Muscle of leg (tissue), 11 donors: ENCODE results near the gene BCL11B. TPM values are rescaled to one million over a fixed set of nuclear protein-coding genes. Genes with fewer than 3 reads are reported as not detected.
A peak's percentile ranks its signal among the peaks of the same experiment; 100 is the strongest.

Experiments
- DNase-seq: peaks from one replicate; pipeline ENCODE4 v3.0.0; 2013
- H3K27ac ChIP-seq: one replicate; pipeline ENCODE4 v1.5.1; 2013; ENCODE audit warnings: mild to moderate bottlenecking, low read length, control low read depth
- H3K27me3 ChIP-seq: one replicate; pipeline ENCODE4 v1.6.1; 2013; ENCODE audit warnings: low read length; ENCODE audit not compliant: control insufficient read depth, insufficient read depth
- H3K36me3 ChIP-seq: one replicate; pipeline ENCODE4 v1.6.1; 2013; ENCODE audit warnings: low read length; ENCODE audit not compliant: control insufficient read depth, insufficient read depth
- H3K4me1 ChIP-seq: one replicate; pipeline ENCODE4 v1.6.1; 2013; ENCODE audit warnings: low read length; ENCODE audit not compliant: control insufficient read depth, insufficient read depth
- H3K4me3 ChIP-seq: one replicate; pipeline ENCODE4 v1.5.1; 2013; ENCODE audit warnings: low read length, control low read depth
- H3K9me3 ChIP-seq: replicated peaks from 2 replicates; pipeline ENCODE4 v1.6.1; 2013; ENCODE audit warnings: low read depth, low read length; ENCODE audit not compliant: control insufficient read depth
- WGBS: methylation state at CpG from one replicate; pipeline ENCODE4 v1.1.5; 2013; ENCODE audit warnings: missing lambda C conversion rate; ENCODE audit not compliant: insufficient coverage; 5-methylcytosine and 5-hydroxymethylcytosine counted together
- polyA plus RNA-seq, 8 donors: library from polyadenylated mRNA; unstranded; fragments of 120-200 nt; gene quantifications; one replicate each; pipeline versions ENCODE4 v1.2.1 to v1.2.3, GENCODE V29; 2013; ENCODE audit warnings: inconsistent platforms in 1 of 8, low replicate concordance in 1 of 8; ENCODE audit not compliant: insufficient read length in 8 of 8, insufficient read depth in 1 of 8
- total RNA-seq: library from RNA; stranded (reverse); fragments of 120-200 nt; gene quantifications from one replicate; pipeline ENCODE4 v1.2.4, GENCODE V29; 2013

The BCL11B gene
- total and polyA plus RNA-seq, 9 donors = 0.89 to 6.3 (median 1.4) TPM

DNA sequence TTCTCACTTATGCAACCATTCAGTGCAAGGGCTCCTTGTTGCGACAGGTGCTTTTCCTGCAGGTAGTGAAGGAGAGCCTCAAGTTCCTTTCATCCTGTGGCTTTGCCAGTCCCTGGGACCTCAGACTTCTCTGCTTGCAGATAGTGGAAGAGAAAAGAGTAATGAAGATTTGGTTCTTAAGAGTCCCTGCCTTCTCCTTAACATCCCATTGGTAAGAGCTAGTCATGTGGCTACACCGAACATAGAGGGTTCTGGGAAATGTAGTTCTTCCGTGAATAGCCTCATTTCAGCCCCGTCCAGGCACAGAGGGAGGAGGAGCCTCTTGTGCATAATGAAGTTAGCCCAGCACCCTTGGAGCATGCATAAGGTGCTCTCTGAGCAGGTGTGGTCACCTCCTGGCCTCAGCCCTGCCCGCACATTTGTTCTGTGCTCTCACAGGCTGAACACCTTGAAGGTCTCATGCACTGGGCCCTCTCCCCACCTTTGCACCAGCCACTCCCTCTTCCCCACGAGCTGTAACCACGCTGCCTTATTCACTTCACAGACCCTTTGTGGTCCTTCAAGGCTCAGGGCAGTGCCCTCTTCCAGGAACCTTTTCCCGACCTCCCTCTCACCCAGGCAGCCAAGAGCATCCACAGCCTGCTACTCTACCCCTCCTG, 134.0 kb downstream of the BCL11B start:
- Histone ChIP-seq H3K9me3 (no peaks in the 10 kb centered on the region), H3K27me3 (peaks cover 3% of the 10 kb centered on the region), H3K4me3 (no peak overlapping the region), H3K36me3 (no peaks in the 10 kb centered on the region), H3K4me1 (peaks cover 10% of the 10 kb centered on the region), H3K27ac (no peak overlapping the region)
- WGBS = 79% methylated on average over 5 of the region's 8 CpGs
- no peak for DNase-seq

DNA sequence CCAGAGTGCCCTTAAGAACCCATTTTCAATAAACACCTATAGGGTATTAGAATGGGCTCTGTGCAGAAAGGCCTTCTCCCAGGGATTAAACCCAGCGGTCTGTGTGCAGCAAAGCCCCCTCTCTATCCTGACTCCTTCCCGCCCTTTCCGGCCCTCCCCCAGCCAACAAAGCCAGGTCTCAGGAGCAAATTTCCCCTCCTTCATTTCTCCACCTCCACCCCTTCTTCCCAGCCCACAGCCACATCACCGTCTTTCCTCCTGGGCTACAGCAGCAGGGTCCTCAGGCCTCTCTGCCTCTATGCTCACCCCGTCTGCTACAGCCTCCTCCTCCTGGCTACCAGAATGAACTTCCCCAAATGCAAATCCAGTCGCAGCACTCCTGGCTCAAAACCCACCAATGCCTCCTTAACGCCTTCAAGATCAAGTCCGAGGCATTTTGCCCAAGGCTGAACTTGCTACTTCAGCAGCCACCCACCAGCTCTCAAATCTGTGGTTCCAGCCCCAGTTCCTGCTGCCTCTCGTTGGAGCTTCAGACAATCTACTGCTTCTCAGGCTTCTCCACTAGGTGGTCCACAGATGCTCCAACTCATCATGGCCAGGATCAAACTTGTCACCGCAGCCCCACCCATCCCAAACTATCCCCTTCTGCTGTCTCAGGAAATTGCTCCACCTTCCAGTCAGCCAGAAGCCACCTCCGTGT, 134.8 kb downstream of the BCL11B start:
- Histone ChIP-seq H3K9me3 (no peaks in the 10 kb centered on the region), H3K4me1 (peaks cover 13% of the 10 kb centered on the region), H3K27ac (no peak overlapping the region), H3K27me3 (peaks cover 3% of the 10 kb centered on the region), H3K4me3 (no peak overlapping the region), H3K36me3 (no peaks in the 10 kb centered on the region)
- no peak for DNase-seq
- WGBS = 40% methylated on average over 11 of the region's 11 CpGs

DNA sequence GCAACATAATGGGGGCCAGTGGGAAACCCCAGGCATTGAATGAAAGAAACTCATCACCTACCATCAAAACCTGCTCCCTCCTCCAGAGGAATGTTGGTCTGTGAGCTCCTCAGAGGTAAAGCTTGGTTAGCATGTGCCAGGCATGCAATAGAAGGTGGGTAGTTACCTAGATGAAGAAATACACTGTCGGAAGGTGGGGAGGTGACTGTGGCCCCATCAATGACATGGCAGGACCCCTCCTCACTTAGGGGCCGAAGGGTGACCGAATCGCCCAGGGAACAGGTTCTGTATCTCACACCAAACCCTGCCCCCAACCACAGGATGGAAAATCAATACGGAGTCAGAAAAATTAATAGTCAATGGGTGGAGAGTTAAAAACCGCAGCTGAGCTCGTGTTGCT, 135.6 kb downstream of the BCL11B start:
- WGBS = 81% methylated on average over 3 of the region's 7 CpGs
- no peak overlapping the region for H3K4me3 ChIP-seq
- H3K4me1 ChIP-seq = peaks cover 13% of the 10 kb centered on the region
- H3K36me3 ChIP-seq = no peaks in the 10 kb centered on the region
- no peak for DNase-seq
- no peak overlapping the region for H3K27ac ChIP-seq
- H3K9me3 ChIP-seq = no peaks in the 10 kb centered on the region
- H3K27me3 ChIP-seq = peaks cover 3% of the 10 kb centered on the region

DNA sequence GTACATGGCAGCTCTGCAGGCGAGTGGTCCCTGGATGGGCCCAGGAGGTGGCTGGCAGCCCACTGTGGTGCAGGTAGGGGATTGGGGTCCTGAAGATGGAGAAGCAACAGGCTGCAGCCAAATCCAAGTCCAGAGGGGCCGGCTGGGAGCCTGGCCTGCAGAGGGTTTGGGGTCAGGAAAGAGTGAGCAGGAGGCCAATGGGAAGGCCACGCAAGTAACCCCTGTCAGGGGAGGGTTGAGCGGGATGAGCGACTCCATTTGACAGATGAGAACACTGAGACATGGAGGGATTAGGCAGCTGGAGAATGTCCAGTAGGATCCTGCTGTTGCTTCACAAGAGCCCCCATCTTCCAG, 136.0 kb downstream of the BCL11B start:
- H3K4me3 ChIP-seq = no peak overlapping the region
- H3K36me3 ChIP-seq = no peaks in the 10 kb centered on the region
- no peak for DNase-seq
- peaks cover 3% of the 10 kb centered on the region for H3K27me3 ChIP-seq
- WGBS = 91% methylated on average over 5 of the region's 5 CpGs
- peaks cover 13% of the 10 kb centered on the region for H3K4me1 ChIP-seq
- H3K27ac ChIP-seq = no peak overlapping the region
- no peaks in the 10 kb centered on the region for H3K9me3 ChIP-seq

DNA sequence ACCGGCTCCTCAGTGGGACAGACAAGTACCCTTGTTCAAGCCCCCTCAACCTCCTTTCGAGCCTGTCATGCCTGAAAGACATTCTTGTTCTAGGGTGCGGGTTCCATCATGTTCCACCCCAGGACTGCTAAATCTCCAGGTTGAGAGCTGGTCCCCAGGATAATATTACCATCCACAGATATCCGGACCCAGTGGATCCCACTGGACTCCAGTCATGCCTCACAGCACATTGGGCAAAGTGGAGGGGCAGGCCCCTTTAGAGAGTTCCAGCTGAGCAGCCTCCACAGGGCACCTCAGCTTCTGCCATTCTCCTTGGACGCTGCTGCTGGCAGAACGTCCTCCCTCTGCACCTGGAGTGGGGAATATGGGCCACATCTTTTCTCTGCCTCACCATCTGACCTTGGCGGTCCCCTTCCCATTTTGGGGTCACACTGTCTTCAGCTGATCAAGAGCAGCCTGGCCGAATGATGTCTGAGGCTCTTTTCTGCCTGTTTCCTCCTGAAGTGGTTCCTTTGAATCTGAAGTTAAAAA, 137.4 kb downstream of the BCL11B start:
- H3K27ac ChIP-seq = no peak overlapping the region
- H3K27me3 ChIP-seq = peaks cover 3% of the 10 kb centered on the region
- H3K36me3 ChIP-seq = no peaks in the 10 kb centered on the region
- no peaks in the 10 kb centered on the region for H3K9me3 ChIP-seq
- no peak overlapping the region for H3K4me3 ChIP-seq
- DNase-seq = no peak
- 82% methylated on average over 5 of the region's 8 CpGs for WGBS
- H3K4me1 ChIP-seq = peaks cover 13% of the 10 kb centered on the region

DNA sequence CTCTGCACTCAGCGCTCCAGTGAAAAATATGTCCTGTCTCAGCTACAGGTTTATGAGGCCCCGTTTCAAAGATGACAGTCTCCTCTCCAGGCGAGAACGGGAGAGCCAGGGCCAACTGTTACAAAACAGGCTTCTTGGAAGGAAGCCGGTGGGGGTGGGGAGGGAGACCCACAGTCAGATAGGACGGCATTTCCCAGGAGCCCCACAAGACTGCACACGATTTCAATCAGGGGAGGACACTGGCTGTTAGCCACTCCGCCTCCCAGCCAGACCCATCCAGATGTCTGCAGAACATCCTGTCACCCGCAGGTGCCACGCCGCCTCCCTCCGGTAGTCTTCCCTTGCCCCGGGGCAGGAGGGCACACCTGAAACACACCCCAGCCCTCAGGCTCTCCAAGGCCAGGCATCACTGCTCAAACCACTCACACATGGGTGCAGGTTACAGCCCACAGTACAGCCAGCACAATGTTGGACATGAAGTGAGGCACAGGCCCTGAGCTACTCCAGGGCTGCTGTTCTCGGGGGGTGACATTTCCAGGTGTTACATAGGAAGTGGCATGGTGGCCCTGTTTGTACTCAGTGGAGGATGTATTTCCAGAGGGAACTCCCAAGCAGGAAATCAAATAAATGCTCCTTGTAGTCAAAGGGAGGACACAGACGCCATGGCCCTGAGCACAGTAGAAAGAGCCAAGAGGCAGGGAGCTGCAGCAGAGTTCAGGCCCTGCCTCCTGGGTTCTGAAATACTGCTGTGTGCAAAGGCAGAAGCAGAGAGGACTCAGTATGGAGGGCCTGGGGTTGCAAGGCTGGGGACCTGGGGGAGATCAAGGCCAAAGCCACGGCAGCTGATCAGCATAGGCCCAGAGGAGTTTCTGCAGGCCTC, 138.1 kb downstream of the BCL11B start:
- 36% methylated on average over 14 of the region's 16 CpGs for WGBS
- peaks cover 3% of the 10 kb centered on the region for H3K27me3 ChIP-seq
- H3K9me3 ChIP-seq = no peaks in the 10 kb centered on the region
- H3K36me3 ChIP-seq = no peaks in the 10 kb centered on the region
- H3K4me3 ChIP-seq = no peak overlapping the region
- peak; percentile 59 for DNase-seq
- H3K4me1 ChIP-seq = peaks cover 13% of the 10 kb centered on the region
- H3K27ac ChIP-seq = no peak overlapping the region

DNA sequence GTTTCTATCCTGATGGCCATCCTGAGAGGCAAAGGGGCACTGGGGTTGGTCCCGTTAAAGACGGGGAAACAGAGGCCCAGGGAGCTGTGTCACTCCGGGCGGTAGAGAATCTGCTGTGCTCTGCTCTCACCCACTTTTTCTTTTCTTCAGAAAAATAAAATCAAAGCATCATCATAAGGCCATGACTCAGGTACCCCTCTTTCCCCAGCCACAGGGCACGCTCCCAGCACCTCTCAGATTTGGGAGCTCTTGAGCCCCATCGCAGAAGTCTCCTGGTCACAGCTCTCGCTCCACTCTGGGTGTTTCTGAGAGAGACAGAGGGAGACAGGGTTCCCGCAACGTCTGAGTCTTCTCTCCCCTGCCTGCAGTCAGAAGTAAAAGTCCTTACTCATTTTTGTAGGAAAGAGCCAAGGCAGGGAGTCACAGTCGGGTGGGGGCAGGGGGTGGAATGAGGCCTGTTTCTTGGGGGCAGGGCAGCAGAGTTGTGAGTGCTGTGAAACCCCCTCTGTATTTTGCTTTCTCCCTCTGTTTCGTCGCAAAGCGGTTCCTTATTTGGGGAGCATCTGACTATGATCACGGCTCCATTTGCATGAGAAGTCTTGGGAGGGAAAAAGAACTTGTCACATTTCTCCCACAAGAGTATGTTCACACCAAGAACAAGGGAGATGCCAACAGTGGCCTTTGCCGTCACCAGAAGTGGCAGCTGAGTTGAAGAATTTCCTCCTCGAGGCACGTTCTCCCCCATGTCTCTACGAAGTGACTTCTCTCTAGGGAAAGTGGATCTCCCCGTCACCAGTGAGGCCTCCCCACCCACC, 139.0 kb downstream of the BCL11B start:
- Histone ChIP-seq H3K36me3 (no peaks in the 10 kb centered on the region), H3K4me3 (no peak overlapping the region), H3K4me1 (peaks cover 14% of the 10 kb centered on the region), H3K27me3 (peaks cover 3% of the 10 kb centered on the region), H3K27ac (no peak overlapping the region), H3K9me3 (no peaks in the 10 kb centered on the region)
- WGBS = 66% methylated on average over 8 of the region's 19 CpGs
- DNase-seq = no peak

DNA sequence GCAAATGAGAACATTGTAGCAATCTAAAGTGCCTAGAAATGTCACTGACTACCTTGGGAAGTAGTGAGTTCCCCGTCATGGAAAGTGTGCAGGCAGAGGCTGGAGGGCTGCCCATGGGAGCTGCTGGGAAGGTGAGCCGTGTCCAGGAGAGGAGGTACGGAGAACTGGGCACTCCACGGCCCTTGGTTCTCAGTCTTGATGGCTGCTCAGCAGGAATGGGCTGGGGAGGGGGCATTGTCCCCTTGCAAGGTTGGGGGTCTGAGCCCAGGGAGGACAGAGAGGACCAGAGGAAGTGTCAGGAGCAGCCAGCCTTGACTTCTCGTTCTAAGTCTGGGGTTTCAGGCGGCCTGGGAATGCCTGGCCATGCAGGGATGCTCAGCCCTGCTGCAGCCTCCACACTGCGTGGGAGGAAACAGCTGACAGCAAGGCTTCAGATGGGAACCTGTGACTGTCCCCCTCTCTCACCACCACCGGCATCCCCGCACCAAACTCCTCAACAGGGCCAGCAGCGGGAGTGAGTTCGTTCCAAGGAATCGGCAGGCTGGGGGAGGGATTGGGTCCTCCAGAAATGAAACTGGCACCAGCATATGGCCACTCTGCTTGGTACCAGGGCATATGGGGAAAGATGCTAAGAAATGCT, 140.2 kb downstream of the BCL11B start:
- H3K4me3 ChIP-seq = no peak overlapping the region
- H3K27me3 ChIP-seq = no peaks in the 10 kb centered on the region
- WGBS = 93% methylated on average over 7 of the region's 12 CpGs
- H3K9me3 ChIP-seq = no peaks in the 10 kb centered on the region
- no peak for DNase-seq
- peaks cover 27% of the 10 kb centered on the region for H3K4me1 ChIP-seq
- H3K27ac ChIP-seq = no peak overlapping the region
- H3K36me3 ChIP-seq = no peaks in the 10 kb centered on the region

DNA sequence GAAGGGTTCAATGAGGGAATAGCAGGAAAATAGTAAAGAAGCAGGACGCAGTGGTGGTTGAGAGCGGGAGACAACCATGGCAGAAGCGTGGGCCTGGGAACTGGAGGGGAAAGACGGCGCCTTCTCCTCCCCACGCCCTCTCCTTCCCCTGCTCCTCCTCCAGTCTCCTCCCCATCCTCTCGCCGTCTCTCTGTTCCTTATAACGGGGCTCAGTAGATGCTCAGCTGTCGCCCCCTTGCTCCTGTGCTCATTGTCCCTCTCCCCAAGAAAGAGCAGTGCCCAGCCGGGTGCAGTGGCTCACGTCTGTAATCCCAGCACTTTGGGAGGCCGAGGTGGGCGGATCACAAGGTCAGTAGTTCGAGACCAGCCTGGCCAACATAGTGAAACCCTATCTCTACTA, 142.0 kb downstream of the BCL11B start:
- Histone ChIP-seq H3K4me1 (peaks cover 34% of the 10 kb centered on the region), H3K4me3 (no peak overlapping the region), H3K9me3 (no peaks in the 10 kb centered on the region), H3K27ac (no peak overlapping the region), H3K27me3 (no peaks in the 10 kb centered on the region), H3K36me3 (no peaks in the 10 kb centered on the region)
- WGBS = 86% methylated on average over 5 of the region's 15 CpGs
- no peak for DNase-seq
